Stimulated activated CD8-positive, alpha-beta memory T cell treated with anti-CD3 and anti-CD28 coated beads, Interleukin-12 subunit alpha, Interleukin-12 subunit beta, amount 100 ng/mL, for 4 hours (primary cell): ENCODE measurements around the gene CLASP1.
"Not testable (repeated sequence)": the region's sequence is repeated elsewhere in the genome, so short reads cannot be mapped to it uniquely, and the experiment has no call there.

Experiments
- DNase-seq: peaks from one replicate; pipeline ENCODE4 v3.0.0-alpha.2; 2020; ENCODE audit warnings: low read depth

The CLASP1 gene

DNA sequence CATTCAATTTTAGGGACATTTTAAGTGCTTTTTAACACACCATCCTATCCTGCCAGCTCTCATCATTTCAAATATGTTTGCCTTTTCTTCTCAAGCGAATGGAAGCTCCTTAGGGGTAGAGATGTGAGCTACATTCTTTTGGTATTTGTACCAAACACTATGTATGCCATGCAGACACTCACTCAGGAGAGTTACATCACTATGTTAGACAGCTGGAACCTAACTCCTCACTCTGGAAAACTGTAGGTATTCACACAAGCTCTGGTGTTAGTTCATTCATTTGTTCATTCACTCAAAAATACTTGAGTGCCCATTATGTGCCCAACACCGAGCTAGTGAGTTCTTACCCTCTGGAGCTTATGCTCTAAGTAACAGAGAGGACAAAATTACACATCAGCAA is 144.9 kb downstream of the CLASP1 start:
- DNase-seq: no peak

DNA sequence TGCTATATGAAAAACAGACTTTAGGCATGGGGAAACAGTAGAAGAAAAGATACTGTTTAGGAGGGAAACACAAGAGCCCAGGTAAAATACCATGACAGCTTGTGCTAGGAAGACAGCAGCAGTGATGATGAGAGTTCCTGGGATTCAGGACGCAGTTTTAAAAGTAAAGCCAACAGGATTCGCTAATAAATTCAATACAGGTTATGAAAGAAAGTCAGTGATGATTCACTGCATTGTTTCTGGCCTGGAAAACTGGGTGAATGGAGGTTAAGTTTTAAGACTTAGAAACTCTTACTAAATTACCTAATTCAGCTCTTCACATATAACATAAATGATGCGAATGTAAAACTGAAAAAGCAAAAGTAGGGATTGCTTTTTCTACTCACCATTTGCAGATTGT is 146.5 kb downstream of the CLASP1 start:
- no peak for DNase-seq

GRCh38 chr2:121502246-121502645 is 147.0 kb downstream of the CLASP1 start:
- no peak for DNase-seq

- no peak for DNase-seq
Observed at GRCh38 chr2:121501554-121501953, 147.7 kb downstream of the CLASP1 start.

DNA sequence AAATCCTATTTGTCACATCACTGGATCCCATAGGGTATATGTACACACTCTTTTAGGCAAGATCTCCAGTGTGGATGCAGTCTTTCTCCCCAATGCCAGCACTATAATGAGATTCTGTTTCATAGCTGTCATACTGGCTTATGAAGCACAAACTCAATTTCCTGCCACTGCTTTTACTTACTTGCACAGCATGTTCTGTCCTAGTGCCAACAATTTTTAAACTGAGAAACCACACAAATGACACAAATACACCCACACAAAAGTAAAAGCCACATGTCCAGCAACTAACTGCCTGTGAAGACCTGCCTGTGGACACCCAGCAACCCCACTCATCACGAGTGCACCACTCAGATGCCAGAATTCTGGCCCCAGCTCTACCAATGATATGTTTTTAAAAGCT is 148.2 kb downstream of the CLASP1 start:
- DNase-seq: no peak

DNA sequence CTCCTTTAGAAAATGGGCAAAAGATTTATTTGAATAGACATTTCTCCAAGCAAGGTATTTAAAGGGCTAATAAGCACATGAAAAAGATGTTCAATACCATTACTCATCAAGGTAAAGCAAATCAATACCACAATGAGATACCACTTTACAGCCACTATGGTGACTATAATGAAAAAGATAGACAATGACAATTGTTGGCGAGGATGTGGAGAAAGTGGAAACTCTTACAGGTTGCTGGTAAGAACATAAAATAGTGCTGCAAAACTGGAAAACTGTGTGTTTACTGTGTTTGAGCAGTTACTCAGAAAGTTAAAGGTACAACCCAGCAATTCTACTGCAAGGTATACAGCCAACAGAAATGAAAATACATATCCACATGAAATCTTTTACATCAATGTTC is 150.5 kb downstream of the CLASP1 start:
- DNase-seq: no peak

- no peak for DNase-seq
Observed at GRCh38 chr2:121492409-121492808, 156.9 kb downstream of the CLASP1 start.

DNA sequence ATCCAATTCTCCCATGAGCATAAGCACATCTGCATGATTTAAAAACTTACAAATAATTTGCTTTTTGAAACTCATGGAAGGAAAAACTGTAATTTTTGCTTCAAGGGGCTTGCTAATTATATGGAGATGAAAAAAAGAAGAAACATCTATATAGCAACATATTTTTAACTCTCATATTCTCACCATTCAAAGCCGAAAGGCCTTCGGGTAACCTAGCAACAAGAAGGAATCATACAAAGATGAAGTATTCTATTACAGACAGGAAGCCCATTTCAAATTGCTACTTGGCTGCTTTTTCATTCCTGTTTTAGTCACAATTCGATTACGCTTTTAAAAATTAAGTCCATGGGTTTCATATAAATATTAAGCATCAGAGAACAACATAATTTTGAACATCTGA is 157.7 kb downstream of the CLASP1 start:
- DNase-seq: no peak

DNA sequence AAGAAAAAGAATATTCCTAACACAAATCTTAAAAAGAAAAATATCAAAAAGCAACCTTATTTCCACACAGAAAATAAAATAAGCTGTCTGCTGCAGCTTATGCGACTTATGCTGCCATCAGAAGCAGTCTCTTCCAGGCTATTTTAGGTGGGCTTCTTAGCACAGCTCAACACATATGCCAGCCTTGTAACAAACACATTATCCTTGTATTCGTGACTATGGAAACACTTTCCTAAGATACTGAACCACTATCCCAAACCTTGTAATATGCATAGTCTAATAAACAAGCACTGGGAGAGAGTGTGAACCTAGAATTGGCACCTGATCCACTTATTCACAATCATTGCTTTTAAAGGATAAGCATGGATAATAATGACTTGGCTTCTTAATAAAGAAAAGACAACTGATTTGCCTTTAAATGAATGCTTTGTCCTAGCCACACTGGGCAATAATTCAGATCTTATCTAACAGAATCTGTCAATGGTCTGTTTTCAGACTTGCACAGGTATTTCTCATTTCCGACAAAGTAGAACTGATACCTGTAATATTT is 158.6 kb downstream of the CLASP1 start:
- DNase-seq: no peak

- no peak for DNase-seq
Observed at GRCh38 chr2:121489911-121490583, 159.2 kb downstream of the CLASP1 start.

DNA sequence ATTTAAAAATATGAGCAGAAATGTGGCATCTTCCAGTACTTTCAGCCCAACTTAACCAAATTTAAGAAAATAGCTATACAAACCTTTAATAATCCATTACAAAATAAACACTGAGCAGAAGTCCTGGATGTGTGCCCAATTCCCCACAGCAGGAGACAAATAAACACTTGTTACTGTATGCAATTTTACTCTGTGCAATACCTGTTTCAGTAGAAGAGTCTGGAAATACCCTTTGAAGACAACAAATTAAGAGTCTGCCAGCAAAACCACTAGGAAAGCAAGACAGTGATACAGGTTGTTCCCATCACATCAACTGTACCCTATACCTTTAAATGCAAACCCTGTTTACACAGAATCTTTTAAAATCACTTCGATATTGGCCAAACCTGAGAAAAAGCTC is 160.0 kb downstream of the CLASP1 start:
- no peak for DNase-seq

DNA sequence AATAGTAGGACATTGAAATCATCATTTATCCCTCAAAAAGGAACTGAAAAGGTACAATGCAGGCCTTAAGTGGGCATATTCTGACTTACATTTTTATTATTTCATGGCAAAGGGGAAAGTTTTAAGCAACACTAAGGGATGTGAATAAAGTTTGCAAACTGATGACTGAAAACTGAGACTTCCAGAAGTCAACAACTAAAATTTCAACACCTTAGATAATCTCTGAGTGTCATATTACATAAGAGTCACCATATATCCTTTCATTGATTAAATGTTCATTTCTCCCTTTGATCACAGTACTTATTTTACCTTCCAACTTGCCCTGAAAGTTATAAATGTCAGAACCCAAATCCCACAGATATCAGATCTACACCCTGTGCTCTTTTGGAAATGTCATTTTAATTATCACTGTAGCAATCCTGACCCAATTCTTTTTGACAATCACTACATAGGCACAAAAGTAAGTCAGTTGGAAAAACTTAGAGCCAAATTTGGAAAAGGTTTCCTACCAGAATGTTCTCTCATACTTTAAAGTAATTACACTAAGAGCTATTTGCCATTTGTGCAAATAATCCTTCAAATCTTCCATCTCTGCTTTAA is 163.0 kb downstream of the CLASP1 start:
- no peak for DNase-seq

DNA sequence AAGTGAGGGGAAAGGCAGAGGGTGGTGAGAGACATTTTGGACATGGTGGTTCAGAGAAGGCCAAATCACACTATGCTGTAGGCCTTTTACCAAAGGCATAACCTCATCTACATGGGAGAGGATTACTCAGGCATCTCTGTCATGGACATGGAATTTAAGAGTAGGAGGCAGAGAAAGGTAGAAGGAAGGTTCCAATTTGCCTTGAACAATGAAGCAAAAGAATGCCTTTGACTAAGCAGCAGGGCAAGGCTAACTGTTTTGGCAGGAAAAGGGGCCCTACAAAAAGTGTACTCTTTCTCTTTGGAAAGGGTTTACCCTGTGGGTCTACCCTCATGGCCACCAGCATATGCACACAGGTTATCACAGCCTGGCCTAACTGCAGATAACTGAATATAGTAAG is 164.2 kb downstream of the CLASP1 start:
- DNase-seq: no peak

DNA sequence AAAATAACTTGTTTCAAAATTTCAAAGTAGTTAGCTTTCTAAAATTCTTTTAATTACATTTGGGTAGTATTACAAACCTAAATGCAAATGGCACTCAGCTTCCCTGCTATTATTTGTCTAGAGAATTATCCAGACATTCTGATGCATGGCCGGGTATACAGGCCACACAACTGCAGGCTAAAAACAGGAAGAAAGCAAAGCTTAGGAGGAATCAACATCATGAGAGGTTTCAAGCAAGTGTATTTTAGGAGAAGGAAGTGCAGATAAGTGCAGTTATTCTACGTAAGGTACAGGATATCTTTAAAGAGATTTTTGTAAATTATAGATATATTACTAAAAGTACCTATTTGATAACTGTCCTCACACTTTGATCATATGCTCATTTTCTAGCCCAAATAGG is 165.4 kb downstream of the CLASP1 start:
- DNase-seq: no peak

GRCh38 chr2:121483021-121483420 is 166.2 kb downstream of the CLASP1 start:
- DNase-seq: no peak

DNA sequence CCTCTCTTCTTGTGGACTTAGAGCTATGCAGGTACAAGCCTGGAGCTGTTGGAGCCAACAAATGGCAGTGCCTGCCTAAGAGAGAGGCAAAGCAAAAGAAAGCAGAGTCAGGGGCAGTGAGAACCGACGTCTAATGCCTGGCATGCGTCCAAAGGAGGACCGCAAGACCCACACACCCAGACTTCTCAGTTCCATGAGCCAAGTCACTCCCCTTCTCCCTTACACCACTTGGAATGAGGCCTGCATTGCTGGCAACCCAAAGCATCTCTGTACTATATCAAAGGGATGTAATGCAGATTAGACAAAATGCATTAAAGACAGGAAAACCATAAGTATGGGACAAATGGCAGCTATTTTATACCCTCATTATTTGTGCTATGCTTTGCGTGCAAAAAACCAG is 168.4 kb downstream of the CLASP1 start:
- no peak for DNase-seq

GRCh38 chr2:121479882-121480522 is 169.3 kb downstream of the CLASP1 start:
- DNase-seq: no peak

GRCh38 chr2:121478996-121479745 is 170.1 kb downstream of the CLASP1 start:
- no peak for DNase-seq

DNA sequence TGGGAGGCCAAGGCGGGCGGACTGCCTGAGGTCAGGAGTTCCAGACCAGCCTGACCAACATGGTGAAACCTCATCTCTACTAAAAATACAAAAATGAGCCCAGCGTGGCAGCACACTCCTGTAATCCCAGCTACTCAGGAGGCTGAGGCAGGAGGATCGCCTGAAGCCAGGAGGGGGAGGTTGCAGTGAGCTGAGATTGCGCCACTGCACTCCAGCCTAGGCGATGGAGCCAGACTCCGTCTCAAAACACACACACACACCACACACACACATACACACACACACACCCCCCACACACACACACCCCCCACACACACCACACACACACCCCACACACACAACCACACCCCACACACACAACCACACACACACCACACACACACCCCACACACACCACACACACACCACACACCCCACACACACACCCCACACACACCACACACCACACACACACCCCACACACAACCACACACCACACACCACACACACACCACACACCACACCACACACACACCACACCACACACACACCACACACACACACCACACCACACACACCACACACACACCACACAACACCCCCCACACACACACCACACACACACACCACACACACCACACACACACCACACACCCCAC is 170.8 kb downstream of the CLASP1 start:
- not testable (repeated sequence) for DNase-seq

DNA sequence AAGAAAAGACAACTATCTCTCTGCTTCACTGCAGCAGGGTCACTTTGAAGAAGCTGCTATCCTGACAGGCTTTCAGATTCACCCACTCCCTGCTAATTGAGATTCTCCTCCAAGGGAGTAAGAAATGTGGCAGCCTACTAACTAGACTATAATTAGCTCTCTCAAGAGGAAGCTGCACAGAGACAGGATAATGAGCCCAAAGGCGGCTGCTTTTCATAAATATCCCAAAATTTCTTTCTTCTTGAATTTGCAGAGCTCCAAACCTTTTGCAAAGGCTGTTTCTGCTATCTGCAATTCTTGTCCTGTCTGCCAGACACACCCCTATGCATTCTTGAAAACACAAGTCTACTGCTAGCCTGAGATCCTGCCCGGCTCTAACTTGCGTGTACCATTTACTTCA is 172.6 kb downstream of the CLASP1 start:
- no peak for DNase-seq

DNA sequence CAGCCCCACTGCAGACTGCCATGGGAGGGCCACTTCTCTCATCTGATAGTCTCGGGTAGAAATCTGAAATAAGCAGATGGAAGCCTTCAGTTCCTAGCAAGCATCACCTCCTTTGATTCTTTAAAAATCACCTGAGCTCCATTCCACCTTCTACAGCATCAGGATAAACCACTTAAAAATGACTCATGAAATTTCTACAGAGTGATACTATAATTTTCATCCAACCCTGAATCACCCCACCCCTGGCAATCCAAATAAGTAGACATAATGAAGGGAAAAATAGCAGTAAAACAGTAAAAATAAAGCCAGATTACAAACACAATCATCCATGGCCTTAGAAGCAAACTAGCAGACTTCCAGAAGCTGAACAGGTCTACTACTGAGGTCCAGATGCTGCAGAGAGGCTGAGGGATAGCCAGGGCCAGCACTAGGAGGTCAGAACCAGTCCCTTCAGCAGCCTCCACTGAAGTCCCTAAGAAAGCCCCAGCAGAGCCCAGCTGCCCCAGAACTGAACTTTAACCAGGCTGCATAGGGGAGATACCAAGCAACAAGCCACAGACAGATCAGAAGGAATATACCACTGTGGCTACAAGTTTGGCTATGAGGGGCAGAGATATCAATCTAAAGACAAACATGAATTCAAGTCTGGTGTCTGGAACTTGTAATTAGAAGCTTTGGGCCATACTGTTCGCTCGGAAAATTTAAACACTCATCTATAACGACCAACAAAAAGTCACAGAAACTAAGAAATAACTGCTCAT is 173.3 kb downstream of the CLASP1 start:
- DNase-seq: no peak
